Subcutaneous adipose tissue (tissue), 4 donors: Measurements from ENCODE around the gene ZNF516. TPM values are rescaled to one million over a fixed set of nuclear protein-coding genes. Genes with fewer than 3 reads are reported as not detected.

Experiments
- CTCF ChIP-seq: fragments of 450-650 bp; IDR thresholded peaks from one replicate; pipeline ENCODE4 v1.5.1; 2016; ENCODE audit warnings: low read depth, mild to moderate bottlenecking, control low read depth, antibody characterized with exemption, moderate library complexity
- total RNA-seq, 4 donors: library from RNA; depleted of rRNA; stranded (reverse); fragments of >200 nt; gene quantifications; one replicate each; pipeline ENCODE4 v1.1.0, GENCODE V29; 2016

Gene ZNF516
- total RNA-seq, 4 donors from 2014 or later, result 15.4 to 22.3 (median 17.5) TPM

DNA sequence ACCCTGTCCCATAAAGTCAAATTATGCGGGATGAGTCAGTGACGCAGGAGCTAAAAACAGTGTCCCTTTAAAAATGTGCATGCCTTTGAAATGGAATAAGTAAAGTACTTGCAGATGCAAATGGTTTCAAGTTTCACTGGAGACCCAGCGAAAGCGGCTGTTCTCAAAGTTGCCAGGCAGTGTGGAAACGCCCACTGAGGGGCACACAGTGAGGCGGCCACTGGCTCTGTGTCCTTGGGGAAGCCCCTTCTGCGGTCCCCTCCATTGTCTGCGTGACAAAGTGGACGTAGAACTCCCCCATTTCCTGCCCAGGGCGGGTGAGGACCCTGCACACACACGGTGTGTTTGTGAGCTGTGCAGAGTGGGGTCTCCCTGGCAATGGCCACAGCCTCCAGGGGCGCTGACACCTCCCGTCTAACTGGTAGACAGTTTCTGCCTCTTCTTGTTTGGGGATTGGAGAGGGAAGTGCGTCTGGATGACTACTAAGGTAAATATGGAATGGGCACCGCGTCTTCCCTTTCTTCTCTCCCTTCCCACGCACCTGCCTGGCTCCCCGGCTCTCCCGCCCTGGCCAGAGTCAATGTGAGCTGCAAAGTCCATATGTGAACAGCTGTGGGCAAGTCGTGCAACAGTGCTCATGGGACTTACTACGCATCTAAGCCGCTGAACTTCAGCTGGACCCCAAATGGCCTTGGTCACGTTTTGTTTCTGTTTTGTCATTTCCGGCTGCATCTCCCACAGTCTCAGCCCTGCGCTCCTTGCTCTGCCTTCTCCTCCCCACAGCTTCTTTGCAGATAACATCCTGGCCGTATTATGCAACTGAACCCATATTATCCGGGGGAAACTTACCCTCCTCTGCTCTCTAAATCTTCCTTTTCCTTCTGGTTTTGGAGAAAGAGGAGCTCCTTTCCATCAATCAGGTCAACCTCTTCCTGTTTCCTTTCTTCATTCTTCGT lies 33.7 kb upstream of the ZNF516 start:
- TF ChIP-seq CTCF, result no peak

DNA sequence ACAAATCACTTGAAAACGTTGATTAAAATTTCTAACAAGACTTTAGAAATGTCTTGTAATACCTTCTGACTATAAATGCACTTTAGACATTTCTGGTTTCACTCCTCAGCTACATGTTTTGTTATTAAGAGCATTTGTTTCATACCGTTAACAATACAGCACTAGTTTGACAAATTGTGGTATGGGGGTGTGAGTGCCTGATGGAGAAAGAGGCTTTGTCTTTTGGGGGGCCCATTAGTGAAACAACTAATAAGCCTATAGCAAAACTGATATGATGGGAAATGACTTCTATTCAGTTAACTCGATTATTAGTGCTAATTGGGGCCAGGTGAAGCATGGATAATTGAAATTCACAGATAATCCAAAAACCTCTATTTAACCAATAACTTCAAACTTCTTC lies 30.9 kb upstream of the ZNF516 start:
- no peak for TF ChIP-seq CTCF

DNA sequence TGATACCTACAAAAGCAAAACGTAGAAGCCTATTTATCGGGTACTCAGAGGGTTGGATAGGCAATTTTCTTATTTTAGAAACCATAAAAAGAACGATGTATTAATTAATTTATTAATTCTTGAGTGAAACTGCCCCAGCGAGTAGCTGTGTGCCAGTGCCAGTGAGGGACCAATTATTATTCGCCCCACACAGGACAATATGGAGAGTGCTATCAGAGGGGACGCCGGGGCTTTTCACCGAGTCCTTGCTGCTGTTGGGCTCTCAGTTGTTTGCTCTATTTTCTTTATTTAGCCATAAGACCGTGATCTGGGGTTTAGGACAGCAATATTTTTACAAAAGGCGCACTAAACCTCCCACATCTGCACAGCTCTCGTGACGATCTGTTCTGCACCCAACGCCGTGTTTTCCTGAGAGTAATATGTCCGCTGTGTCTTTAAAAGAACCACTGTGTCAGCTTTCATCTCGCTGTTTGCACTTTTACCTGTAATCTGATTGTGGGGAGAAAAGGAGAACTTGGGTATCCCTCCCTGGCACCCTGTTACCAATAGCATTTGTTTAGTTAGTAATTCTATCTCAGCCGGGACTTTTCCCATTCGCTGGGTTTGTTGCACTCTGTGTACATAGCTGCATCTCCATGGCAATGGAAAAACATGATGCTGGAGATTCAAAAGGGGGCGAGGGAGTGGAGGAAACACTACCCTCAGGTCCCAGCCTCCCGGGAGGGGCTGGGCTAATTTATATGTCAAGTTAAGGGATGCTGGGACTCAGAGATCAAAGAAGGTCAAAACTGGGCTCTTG lies 30.1 kb upstream of the ZNF516 start:
- TF ChIP-seq CTCF, result no peak

DNA sequence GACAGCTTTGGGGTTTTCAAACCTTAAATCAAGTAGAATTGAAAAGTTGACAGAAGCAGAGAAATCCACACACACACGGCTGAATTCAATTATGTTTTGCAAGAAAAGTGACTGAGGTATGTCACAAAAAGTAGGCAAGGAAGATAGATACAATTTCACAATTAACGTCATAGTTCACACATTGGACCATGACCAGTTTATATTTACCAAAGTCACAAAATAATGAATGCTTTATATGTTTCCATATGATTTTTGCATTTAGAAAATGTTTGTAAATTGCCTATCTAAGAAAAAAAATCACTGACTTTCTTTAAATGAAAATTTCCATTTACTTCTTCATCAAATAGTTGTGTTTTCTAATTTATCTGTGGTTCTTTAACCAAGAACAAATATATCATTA lies 29.4 kb upstream of the ZNF516 start:
- no peak for TF ChIP-seq CTCF

GRCh38 chr18:76522551-76522950 lies 27.5 kb upstream of the ZNF516 start:
- TF ChIP-seq CTCF, result no peak

- TF ChIP-seq CTCF, result no peak
Observed at GRCh38 chr18:76522122-76522503, 27.1 kb upstream of the ZNF516 start.
